HUES6 (cell line): ENCODE results near the gene MAPRE2.
"Not testable (repeated sequence)": the region's sequence is repeated elsewhere in the genome, so short reads cannot be mapped to it uniquely, and the experiment has no call there.

Source experiments
- H3K27ac ChIP-seq: 2 replicates; pipeline ENCODE4 v1.7.0; 2013; ENCODE audit warnings: low read depth, mild to moderate bottlenecking, low read length, inconsistent platforms
- H3K27me3 ChIP-seq: 2 replicates; pipeline ENCODE4 v1.6.1; 2013; ENCODE audit warnings: low read length; ENCODE audit not compliant: control insufficient read depth, insufficient read depth
- H3K36me3 ChIP-seq: 2 replicates; pipeline ENCODE4 v1.6.1; 2013; ENCODE audit warnings: low read length; ENCODE audit not compliant: control insufficient read depth, insufficient read depth
- H3K4me1 ChIP-seq: 2 replicates; pipeline ENCODE4 v1.6.1; 2013; ENCODE audit warnings: low read length; ENCODE audit not compliant: control insufficient read depth, insufficient read depth
- H3K4me3 ChIP-seq: 2 replicates; pipeline ENCODE4 v1.5.1; 2013; ENCODE audit warnings: low read depth, low read length
- H3K9ac ChIP-seq: one replicate; pipeline ENCODE4 v1.6.1; 2013; ENCODE audit warnings: mild to moderate bottlenecking, low read length
- H3K9me3 ChIP-seq: 2 replicates; pipeline ENCODE4 v1.6.1; 2013; ENCODE audit warnings: low read depth, low read length; ENCODE audit not compliant: control insufficient read depth, insufficient read depth

Gene MAPRE2

GRCh38 chr18:35157181-35157580 is 116.0 kb downstream of the MAPRE2 start:
- Histone ChIP-seq H3K36me3 (no peaks in the 10 kb centered on the region), H3K4me1 (peaks cover 9% of the 10 kb centered on the region), H3K4me3 (no peak overlapping the region), H3K27ac (no peak overlapping the region), H3K9me3 (no peaks in the 10 kb centered on the region), H3K27me3 (no peaks in the 10 kb centered on the region), H3K9ac (no peak overlapping the region)

GRCh38 chr18:35158728-35159450 is 117.7 kb downstream of the MAPRE2 start:
- no peak overlapping the region for H3K27ac ChIP-seq
- no peak overlapping the region for H3K9ac ChIP-seq
- no peaks in the 10 kb centered on the region for H3K9me3 ChIP-seq
- no peak overlapping the region for H3K4me3 ChIP-seq
- no peaks in the 10 kb centered on the region for H3K36me3 ChIP-seq
- H3K4me1 ChIP-seq = peaks cover 9% of the 10 kb centered on the region
- H3K27me3 ChIP-seq = no peaks in the 10 kb centered on the region

- H3K4me3 ChIP-seq = no peak overlapping the region
- peaks cover 9% of the 10 kb centered on the region for H3K4me1 ChIP-seq
- no peak overlapping the region for H3K9ac ChIP-seq
- no peaks in the 10 kb centered on the region for H3K27me3 ChIP-seq
- no peaks in the 10 kb centered on the region for H3K9me3 ChIP-seq
- no peaks in the 10 kb centered on the region for H3K36me3 ChIP-seq
- no peak overlapping the region for H3K27ac ChIP-seq
These were observed 118.6 kb downstream of the MAPRE2 start for GRCh38 chr18:35159782-35160181.

- no peak overlapping the region for H3K9ac ChIP-seq
These were observed 120.3 kb downstream of the MAPRE2 start for GRCh38 chr18:35161485-35161884.

GRCh38 chr18:35161934-35162333 is 120.7 kb downstream of the MAPRE2 start:
- H3K9ac ChIP-seq = no peak overlapping the region
- H3K4me1 ChIP-seq = no peaks in the 10 kb centered on the region
- no peak overlapping the region for H3K27ac ChIP-seq
- no peaks in the 10 kb centered on the region for H3K9me3 ChIP-seq
- H3K4me3 ChIP-seq = no peak overlapping the region
- no peaks in the 10 kb centered on the region for H3K36me3 ChIP-seq
- H3K27me3 ChIP-seq = no peaks in the 10 kb centered on the region

More at GRCh38 chr18:35161485-35161884, 120.3 kb downstream of the MAPRE2 start:
- Histone ChIP-seq H3K27me3 (no peaks in the 10 kb centered on the region), H3K4me3 (no peak overlapping the region), H3K27ac (no peak overlapping the region), H3K36me3 (no peaks in the 10 kb centered on the region), H3K9me3 (no peaks in the 10 kb centered on the region), H3K4me1 (no peaks in the 10 kb centered on the region)

GRCh38 chr18:35163014-35163539 is 121.9 kb downstream of the MAPRE2 start:
- Histone ChIP-seq H3K9me3 (no peaks in the 10 kb centered on the region), H3K4me3 (no peak overlapping the region), H3K27ac (no peak overlapping the region), H3K9ac (no peak overlapping the region), H3K4me1 (no peaks in the 10 kb centered on the region), H3K27me3 (no peaks in the 10 kb centered on the region), H3K36me3 (no peaks in the 10 kb centered on the region)

- H3K36me3 ChIP-seq = no peaks in the 10 kb centered on the region
- H3K27me3 ChIP-seq = no peaks in the 10 kb centered on the region
- no peak overlapping the region for H3K27ac ChIP-seq
These were observed 122.5 kb downstream of the MAPRE2 start for GRCh38 chr18:35163721-35164120.

GRCh38 chr18:35164133-35164532 is 122.9 kb downstream of the MAPRE2 start:
- H3K27me3 ChIP-seq = no peaks in the 10 kb centered on the region
- H3K4me1 ChIP-seq = no peaks in the 10 kb centered on the region
- H3K9me3 ChIP-seq = no peaks in the 10 kb centered on the region
- no peak overlapping the region for H3K27ac ChIP-seq
- no peak overlapping the region for H3K4me3 ChIP-seq
- H3K36me3 ChIP-seq = no peaks in the 10 kb centered on the region
- H3K9ac ChIP-seq = no peak overlapping the region

More at GRCh38 chr18:35163721-35164120, 122.5 kb downstream of the MAPRE2 start:
- Histone ChIP-seq H3K9me3 (no peaks in the 10 kb centered on the region), H3K4me1 (no peaks in the 10 kb centered on the region), H3K9ac (no peak overlapping the region), H3K4me3 (no peak overlapping the region)

- H3K4me1 ChIP-seq = 0 out of 2 replicates have a peak, but pooled peaks cover under 1% of the 10 kb centered on the region
- H3K9ac ChIP-seq = no peak overlapping the region
- no peaks in the 10 kb centered on the region for H3K36me3 ChIP-seq
- no peaks in the 10 kb centered on the region for H3K9me3 ChIP-seq
- H3K4me3 ChIP-seq = no peak overlapping the region
- no peak overlapping the region for H3K27ac ChIP-seq
- no peaks in the 10 kb centered on the region for H3K27me3 ChIP-seq
These were observed 126.1 kb downstream of the MAPRE2 start for GRCh38 chr18:35167332-35167731.

GRCh38 chr18:35167857-35168256 is 126.6 kb downstream of the MAPRE2 start:
- no peak overlapping the region for H3K27ac ChIP-seq
- no peak overlapping the region for H3K4me3 ChIP-seq
- no peaks in the 10 kb centered on the region for H3K9me3 ChIP-seq
- no peaks in the 10 kb centered on the region for H3K36me3 ChIP-seq
- H3K9ac ChIP-seq = no peak overlapping the region
- H3K4me1 ChIP-seq = peaks cover 5% of the 10 kb centered on the region; the same call in 1 of the 2 replicates
- H3K27me3 ChIP-seq = no peaks in the 10 kb centered on the region

GRCh38 chr18:35170323-35170722 is 129.1 kb downstream of the MAPRE2 start:
- H3K27me3 ChIP-seq, H3K36me3 ChIP-seq, H3K9ac ChIP-seq, H3K4me3 ChIP-seq, H3K27ac ChIP-seq, H3K9me3 ChIP-seq, H3K4me1 ChIP-seq: not testable (repeated sequence)
